ENCODE results near the gene RNF44. TPM values are rescaled to one million over a fixed set of nuclear protein-coding genes. Genes with fewer than 3 reads are reported as not detected.

The RNF44 gene
- total RNA-seq, 1 donor from 2014 or later, result 26.1 TPM

DNA sequence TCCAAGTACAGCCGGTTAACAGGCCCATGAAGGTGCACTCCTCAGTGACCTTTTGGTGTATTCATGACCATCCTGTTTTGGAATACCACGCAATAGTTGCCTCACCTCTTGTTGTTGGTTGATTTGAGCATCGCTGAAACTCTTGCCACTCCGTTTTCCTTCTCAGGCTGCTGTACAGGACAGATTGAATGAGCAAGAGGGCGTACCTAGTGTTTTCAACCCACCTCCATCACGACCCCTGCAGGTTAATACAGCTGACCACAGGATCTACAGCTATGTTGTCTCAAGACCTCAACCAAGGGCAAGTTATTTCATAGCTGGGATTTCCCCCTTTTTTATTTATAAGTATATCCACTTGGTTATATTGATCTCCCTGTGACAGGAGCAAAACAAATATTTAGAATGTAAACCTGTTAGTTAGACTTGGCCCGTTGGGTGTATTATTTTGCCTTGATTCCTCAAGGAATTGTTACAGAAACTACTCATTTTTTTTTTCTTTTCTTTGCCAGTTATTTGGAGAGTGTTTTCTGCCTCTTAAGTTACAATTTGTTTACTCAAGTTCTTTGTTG is 50.9 kb downstream of the RNF44 start:
- DNase-seq (ENCODE audit: extremely low read depth, low read depth, low spot score), result no peak

DNA sequence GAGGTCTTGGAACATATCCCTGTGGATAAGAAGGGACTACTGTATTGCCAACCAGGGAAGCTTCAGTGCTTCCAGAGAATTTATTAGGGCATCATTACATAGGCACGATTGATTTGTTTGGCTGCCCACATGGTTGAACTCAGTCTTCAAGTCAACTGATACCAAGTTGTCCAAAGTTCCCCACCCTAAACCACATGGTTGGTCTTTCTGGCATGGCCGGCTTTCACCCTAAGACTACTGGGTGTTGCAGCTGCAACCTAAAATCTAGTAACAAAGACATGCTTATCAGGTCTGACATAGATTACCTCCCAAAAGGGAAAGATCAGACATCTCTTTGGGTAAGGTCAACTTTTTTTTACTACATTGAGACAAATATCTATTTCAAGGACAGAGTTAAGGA is 52.0 kb downstream of the RNF44 start:
- no peak for DNase-seq (ENCODE audit: extremely low read depth, low read depth, low spot score)

DNA sequence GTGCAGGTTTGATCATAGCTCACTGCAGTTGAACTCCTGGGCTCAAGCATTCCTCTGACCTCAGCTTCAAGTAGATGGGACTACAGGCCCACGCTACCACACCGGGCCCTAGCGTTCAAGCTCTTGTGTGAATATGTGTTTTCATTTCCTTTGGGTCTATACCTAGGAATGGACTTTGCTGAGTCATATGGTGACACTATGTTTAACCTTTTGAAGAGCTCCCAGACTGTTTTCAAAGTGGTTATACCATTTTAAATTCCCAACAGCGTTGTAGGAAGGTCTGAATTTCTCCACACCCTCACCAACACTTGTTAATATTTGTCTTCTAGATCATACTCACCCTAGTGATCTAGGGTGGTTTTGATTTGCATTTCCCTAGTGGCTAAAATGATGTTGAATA is 55.5 kb downstream of the RNF44 start:
- no peak for DNase-seq (ENCODE audit: extremely low read depth, low read depth, low spot score)

Other genes starting within 250 kb of the RNF44 start
- 154 and 160 TPM in 2 replicates for gene KIAA1191, start 175.6 kb downstream of the RNF44 start, total RNA-seq
- 8.0 and 21.6 TPM in 2 replicates for gene ARL10, start 171.9 kb downstream of the RNF44 start, total RNA-seq
- 18.1 and 27.2 TPM in 2 replicates for gene NOP16, start 148.8 kb downstream of the RNF44 start, total RNA-seq
- 119 TPM in 2 replicates for gene HIGD2A, start 148.7 kb downstream of the RNF44 start, total RNA-seq
- 131 and 164 TPM in 2 replicates for gene CLTB, start 120.9 kb downstream of the RNF44 start, total RNA-seq
- 38.4 and 44.9 TPM in 2 replicates for gene FAF2, start 89.0 kb downstream of the RNF44 start, total RNA-seq
- gene CDHR2, start 11.9 kb upstream of the RNF44 start, total RNA-seq, result not detected in 2 replicates
- gene GPRIN1, start 72.8 kb upstream of the RNF44 start, total RNA-seq, result 12.3 and 13.1 TPM in 2 replicates
- 0.70 and 1.8 TPM in 2 replicates for gene SNCB, start 93.1 kb upstream of the RNF44 start, total RNA-seq
- 0.06 TPM in 1 of 2 replicates, not detected in the other for gene EIF4E1B, start 93.3 kb upstream of the RNF44 start, total RNA-seq
- gene TSPAN17, start 110.1 kb upstream of the RNF44 start, total RNA-seq, result 53.1 and 64.2 TPM in 2 replicates

All from glomerular endothelial cell (primary cell).